GM18868 (cell line): Measurements from ENCODE around the gene CRLF3.
"Not testable (repeated sequence)": the region's sequence is repeated elsewhere in the genome, so short reads cannot be mapped to it uniquely, and the experiment has no call there.

Source experiments
- ATAC-seq: cut with Tn5 transposase; IDR thresholded peaks from one replicate; pipeline ENCODE4 v1.9.1; 2021; ENCODE audit warnings: mild to moderate bottlenecking, moderate library complexity; ENCODE audit not compliant: unreplicated experiment

CRLF3 gene

GRCh38 chr17:30747621-30748020 lies 76.9 kb downstream of the CRLF3 start:
- not testable (repeated sequence) for ATAC-seq

GRCh38 chr17:30742669-30743068 lies 81.8 kb downstream of the CRLF3 start:
- not testable (repeated sequence) for ATAC-seq

GRCh38 chr17:30736371-30736770 lies 88.1 kb downstream of the CRLF3 start:
- not testable (repeated sequence) for ATAC-seq

DNA sequence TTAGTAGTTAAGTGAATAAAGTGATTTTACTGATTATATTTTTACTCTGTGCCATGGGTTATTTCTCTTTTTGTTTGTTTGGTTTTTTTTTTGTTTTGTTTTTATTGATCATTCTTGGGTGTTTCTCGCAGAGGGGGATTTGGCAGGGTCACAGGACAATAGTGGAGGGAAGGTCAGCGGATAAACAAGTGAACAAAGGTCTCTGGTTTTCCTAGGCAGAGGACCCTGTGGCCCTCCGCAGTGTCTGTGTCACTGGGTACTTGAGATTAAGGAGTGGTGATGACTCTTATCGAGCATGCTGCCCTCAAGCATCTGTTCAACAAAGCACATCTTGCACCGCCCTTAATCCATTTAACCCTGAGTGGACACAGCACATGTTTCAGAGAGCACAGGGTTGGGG lies 88.8 kb downstream of the CRLF3 start:
- not testable (repeated sequence) for ATAC-seq

GRCh38 chr17:30735206-30735605 lies 89.3 kb downstream of the CRLF3 start:
- ATAC-seq: not testable (repeated sequence)

DNA sequence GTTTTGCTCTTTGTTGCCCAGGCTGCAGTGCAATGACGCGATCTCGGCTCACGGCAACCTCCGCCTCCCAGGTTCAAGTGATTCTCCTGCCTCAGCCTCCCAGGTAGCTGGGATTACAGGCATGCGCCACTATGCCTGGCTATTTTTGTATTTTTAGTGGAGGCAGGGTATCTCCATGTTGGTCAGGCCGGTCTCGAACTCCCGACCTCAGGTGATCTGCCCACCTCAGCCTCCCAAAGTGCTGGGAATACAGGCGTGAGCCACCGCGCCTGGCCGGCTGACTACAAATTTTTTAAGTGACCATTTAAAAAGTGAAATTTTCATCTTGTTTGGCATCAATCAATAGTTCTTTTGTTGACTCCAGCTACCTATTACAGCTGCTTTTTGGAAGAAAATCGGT lies 90.3 kb downstream of the CRLF3 start:
- not testable (repeated sequence) for ATAC-seq
